Measurements from ENCODE around the gene RAB11FIP3. TPM values are rescaled to one million over a fixed set of nuclear protein-coding genes. Genes with fewer than 3 reads are reported as not detected.

Gene RAB11FIP3
- total and polyA plus RNA-seq, 9 of the 15 experiments (the other 6 are each of a cell fraction or from before 2014, with no cell fraction given), result 0.46 to 13.1 (median 4.3) TPM

DNA sequence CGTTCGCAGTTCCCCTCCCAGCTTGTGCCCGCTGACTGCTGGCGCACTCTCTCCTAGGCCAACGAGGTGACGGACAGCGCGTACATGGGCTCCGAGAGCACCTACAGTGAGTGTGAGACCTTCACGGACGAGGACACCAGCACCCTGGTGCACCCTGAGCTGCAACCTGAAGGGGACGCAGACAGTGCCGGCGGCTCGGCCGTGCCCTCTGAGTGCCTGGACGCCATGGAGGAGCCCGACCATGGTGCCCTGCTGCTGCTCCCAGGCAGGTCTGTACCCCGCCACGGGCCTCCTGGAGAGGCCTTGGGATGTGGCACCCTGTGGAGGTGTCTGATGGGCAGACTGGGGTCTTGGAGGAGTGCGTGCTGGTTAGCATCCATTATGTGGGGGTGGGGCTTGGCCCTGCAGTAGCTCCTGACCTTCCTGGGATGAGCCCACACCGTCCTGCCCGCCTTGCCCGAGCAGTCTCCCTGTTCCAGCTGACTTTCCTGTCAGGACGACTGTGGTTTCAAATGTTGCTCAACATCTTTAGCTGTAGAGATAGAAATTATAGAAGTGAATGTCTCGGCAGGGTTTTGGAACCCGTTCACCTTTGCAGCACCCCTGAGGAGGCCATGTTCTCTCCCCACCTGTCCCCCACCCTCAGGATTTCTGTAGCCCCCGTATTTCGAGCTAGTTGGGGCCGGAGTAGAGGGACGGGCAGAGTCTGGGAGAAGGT lies 57.2 kb downstream of the RAB11FIP3 start:
- intact Hi-C loops (cut with micrococcal nuclease), result loop anchor here (10.0 kb wide), 2 partner anchors 58 to 88 kb away; partner anchors contain the start of genes NME4 and RAB11FIP3
- no peaks in the 10 kb centered on the region for H3K27me3 ChIP-seq (ENCODE audit: control insufficient read depth in 2 of 2, insufficient read depth in 2 of 2, low read length in 2 of 2)
- ATAC-seq (no peak), FAIRE-seq (no peak), DNase-seq (ENCODE audit: extremely low read depth in 1 of 4, low spot score in 3 of 4) (no peak)
- no peaks in the 10 kb centered on the region for H3K9me3 ChIP-seq (replicated peaks; ENCODE audit: control insufficient read depth, insufficient read depth, low read depth, low read length)
- H3K9me1 ChIP-seq (ENCODE audit: control insufficient read depth, insufficient read depth, low read length), result no peaks in the 10 kb centered on the region
- H3K9ac ChIP-seq (ENCODE audit: insufficient read depth in 1 of 2, low read depth in 2 of 2, low read length in 2 of 2), result peak overlapping the region in 1 of 2 experiments; percentile 8; a peak in 1 of 4 replicates
- no peaks in the 10 kb centered on the region for H3K79me2 ChIP-seq (ENCODE audit: control insufficient read depth, insufficient read depth, low read length)
- no peak overlapping the region for H3K27ac ChIP-seq (ENCODE audit: extremely low read depth, low read depth, low read length)
- WGBS (ENCODE audit: insufficient coverage, low coverage, missing lambda C conversion rate), result 86% methylated on average over 22 of the region's 31 CpGs
- CTCF ChIA-PET (ENCODE audit: low intra/inter-chr PET ratio), result no interaction called here
- BruUV-seq (replicated peaks), result no TSS peak
- peaks cover 7% of the 10 kb centered on the region; the same call in 1 of the 2 replicates for H4K20me1 ChIP-seq (replicated peaks; ENCODE audit: control insufficient read depth, insufficient read depth, low read length)
- H3K4me3 ChIP-seq, result no peak overlapping the region
- H2AFZ ChIP-seq (ENCODE audit: low read depth, low read length), result no peak overlapping the region
- in situ Hi-C loops (cut with MboI), result no loop called here
- TF ChIP-seq RBBP5 (IDR thresholded peaks at IDR 0.05; ENCODE audit: borderline replicate concordance, insufficient read depth, low read length, poor library complexity, severe bottlenecking) (no peak), ZNF668 (CRISPR knock-in tag; IDR thresholded peaks at IDR 0.05) (no peak), STAT5B (CRISPR knock-in tag; IDR thresholded peaks at IDR 0.05) (no peak), PHB (CRISPR knock-in tag; IDR thresholded peaks at IDR 0.05) (no peak), ARID2 (IDR thresholded peaks at IDR 0.05) (no peak), HNRNPLL (IDR thresholded peaks at IDR 0.05; ENCODE audit: low read depth, low read length, poor library complexity, severe bottlenecking) (no peak), ZC3H8 (IDR thresholded peaks at IDR 0.05) (no peak), NR4A1 (CRISPR knock-in tag; IDR thresholded peaks at IDR 0.05) (no peak), NR4A1 (tag; IDR thresholded peaks at IDR 0.05) (no peak), ZNF24 (IDR thresholded peaks at IDR 0.05) (no peak), ZFPM2 (CRISPR knock-in tag; IDR thresholded peaks at IDR 0.05) (no peak), ARNT (IDR thresholded peaks at IDR 0.05) (no peak), NFYB (IDR thresholded peaks at IDR 0.05; ENCODE audit: extremely low read depth, insufficient read length) (no peak), FOXA3 (CRISPR knock-in tag; conservative IDR thresholded peaks at IDR 0.05 in 1 of 2, IDR thresholded peaks at IDR 0.05 in 1 of 2) (no peak), ZNF384 (IDR thresholded peaks at IDR 0.05; ENCODE audit: low read depth, low read length) (no peak)
- no peaks in the 10 kb centered on the region; the same call in 2 of the 3 replicates for H3K36me3 ChIP-seq (ENCODE audit: control insufficient read depth, insufficient read depth, low read length)
- no peak overlapping the region for H3K4me2 ChIP-seq (ENCODE audit: insufficient read depth, low read length)
- POLR2A ChIA-PET, result interaction anchor here (1.0 kb wide), 1 partner anchor 9 kb away, joined by 3 read pairs; no protein-coding TSS in a partner anchor
- H3K4me1 ChIP-seq (replicated peaks in 1 of 2; ENCODE audit: control insufficient read depth in 2 of 2, insufficient read depth in 2 of 2, low read length in 2 of 2), result peaks cover 11 to 41% of the 10 kb centered on the region in 2 experiments; a peak in 4 of 5 replicates

Measured in K562 (cell line).